ENCODE data around the gene GOLGA2. TPM values are rescaled to one million over a fixed set of nuclear protein-coding genes. Genes with fewer than 3 reads are reported as not detected.
A peak's percentile ranks its signal among the peaks of the same experiment; 100 is the strongest.

The GOLGA2 gene
- total RNA-seq, 2 donors from 2014 or later, result 88.6 to 92.2 TPM

DNA sequence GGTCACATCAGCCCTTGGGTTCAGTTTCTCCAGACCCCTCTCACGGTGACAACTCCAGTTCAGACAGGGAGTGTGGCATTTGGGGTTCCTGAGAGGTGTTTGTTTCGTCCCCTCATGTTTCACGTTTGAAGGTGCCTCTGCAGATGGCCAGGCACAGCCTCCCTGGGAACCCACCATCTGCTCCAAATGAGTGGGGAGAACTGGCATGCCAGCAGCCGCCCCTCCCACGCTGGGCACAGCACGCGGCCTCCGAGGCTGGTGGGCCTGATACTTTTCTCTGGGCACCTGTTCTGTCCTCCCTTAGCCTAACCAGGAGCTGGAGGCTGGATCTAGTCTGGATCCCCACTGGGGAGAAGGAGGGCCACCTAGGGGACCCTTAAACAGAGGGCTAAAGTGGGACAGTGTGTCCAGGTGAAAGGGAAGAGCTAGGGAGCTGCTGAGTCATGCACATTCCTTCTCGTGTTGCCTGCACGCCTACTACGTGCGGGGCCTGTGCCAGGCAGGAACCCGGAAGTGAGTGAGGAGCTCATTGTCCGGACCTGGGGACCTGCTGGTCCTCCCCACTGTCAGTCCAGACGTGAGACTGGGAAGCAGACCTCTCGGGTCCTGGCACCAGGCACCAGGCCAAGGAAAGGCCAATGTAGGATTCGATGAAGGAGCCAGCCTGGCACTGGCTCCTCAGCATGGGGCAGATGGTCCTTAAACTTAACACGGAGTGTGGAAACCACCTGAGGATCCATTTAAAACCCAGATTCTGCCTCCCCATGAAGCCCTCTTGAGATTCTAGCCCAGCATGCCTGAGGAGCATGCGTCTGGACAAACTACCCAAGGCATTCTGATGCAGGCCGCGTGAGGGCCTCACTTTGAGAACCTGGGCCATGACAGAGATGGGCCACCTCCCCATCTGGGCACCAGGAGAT is 61.0 kb downstream of the GOLGA2 start:
- TF ChIP-seq, protein P1, sequence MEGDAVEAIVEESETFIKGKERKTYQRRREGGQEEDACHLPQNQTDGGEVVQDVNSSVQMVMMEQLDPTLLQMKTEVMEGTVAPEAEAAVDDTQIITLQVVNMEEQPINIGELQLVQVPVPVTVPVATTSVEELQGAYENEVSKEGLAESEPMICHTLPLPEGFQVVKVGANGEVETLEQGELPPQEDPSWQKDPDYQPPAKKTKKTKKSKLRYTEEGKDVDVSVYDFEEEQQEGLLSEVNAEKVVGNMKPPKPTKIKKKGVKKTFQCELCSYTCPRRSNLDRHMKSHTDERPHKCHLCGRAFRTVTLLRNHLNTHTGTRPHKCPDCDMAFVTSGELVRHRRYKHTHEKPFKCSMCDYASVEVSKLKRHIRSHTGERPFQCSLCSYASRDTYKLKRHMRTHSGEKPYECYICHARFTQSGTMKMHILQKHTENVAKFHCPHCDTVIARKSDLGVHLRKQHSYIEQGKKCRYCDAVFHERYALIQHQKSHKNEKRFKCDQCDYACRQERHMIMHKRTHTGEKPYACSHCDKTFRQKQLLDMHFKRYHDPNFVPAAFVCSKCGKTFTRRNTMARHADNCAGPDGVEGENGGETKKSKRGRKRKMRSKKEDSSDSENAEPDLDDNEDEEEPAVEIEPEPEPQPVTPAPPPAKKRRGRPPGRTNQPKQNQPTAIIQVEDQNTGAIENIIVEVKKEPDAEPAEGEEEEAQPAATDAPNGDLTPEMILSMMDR (IDR thresholded peaks at IDR 0.05), result no peak
- Histone ChIP-seq H3K4me3 (no peak overlapping the region), H3K27ac (peak overlapping the region; percentile 27), H3K36me3 (no peaks in the 10 kb centered on the region), H3K27me3 (no peaks in the 10 kb centered on the region), H3K9me3 (no peaks in the 10 kb centered on the region), H3K4me1 (peaks cover 5% of the 10 kb centered on the region), H3K9ac (ENCODE audit: low read depth in 2 of 2, low read length in 2 of 2) (peak overlapping the region; percentile 4 to 40)
- DNase-seq, result no peak
- intact Hi-C loops (cut with DNase I), result no loop called here

DNA sequence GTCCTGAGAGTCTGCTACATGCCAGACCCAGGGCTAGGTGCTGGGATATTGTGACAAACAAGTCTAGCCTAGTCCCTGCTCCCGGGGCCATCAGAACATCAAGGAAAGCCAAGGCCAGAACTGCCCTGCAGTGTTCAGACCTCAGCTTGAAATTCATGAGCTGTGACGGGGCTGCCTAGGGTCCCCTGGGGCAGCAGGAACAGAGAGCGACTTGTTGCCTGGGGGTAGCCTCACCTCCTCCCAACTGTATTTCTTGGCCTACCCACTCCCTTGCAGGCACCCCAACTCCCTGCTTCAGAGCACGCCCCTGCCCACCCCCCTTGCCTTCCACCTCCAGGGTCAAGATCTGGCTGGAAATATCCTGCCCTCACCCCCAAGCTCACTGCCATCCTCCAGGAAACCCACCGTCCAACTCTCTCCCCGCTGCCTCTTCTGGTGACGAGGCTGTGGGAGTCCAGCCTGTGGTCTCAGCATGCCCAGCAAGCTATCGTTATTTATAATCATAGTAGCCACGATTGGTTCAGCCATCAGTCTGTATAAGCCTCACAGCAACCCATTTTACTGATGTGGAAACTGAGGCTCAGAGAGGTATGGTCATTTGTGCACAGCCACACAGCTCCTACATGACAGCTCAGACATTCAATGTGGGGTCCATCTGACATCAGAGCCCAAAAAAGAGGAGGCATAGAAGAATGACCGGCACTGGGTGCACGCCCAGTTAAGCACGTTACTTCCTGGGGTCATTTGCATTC is 61.9 kb downstream of the GOLGA2 start:
- H3K4me1 ChIP-seq, result peaks cover 5% of the 10 kb centered on the region
- intact Hi-C loops (cut with DNase I), result no loop called here

DNA sequence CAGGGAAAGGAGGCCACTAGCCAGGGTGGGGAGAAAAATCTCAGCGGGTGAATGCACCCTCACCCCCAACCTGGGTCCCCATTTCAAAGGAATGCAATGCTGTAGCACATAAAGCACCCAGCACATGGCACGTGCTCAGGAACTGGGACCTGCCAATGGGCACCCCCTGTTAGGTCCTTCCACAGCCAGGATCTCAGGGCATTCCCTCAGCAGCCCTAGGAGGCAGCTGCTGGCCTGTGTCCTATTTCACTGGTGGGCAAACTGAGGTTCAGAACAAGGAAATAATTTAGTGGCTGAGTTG is 63.9 kb downstream of the GOLGA2 start:
- intact Hi-C loops (cut with DNase I), result no loop called here
- Histone ChIP-seq H3K4me3 (no peak overlapping the region), H3K9me3 (no peaks in the 10 kb centered on the region), H3K9ac (ENCODE audit: low read depth in 2 of 2, low read length in 2 of 2) (no peak overlapping the region), H3K27me3 (no peaks in the 10 kb centered on the region), H3K4me1 (no peaks in the 10 kb centered on the region), H3K36me3 (no peaks in the 10 kb centered on the region), H3K27ac (no peak overlapping the region)
- no peak for DNase-seq
- TF ChIP-seq, protein P1 (IDR thresholded peaks at IDR 0.05), result no peak

More for the DNA sequence above, 61.9 kb downstream of the GOLGA2 start:
- Histone ChIP-seq H3K4me3 (no peak overlapping the region), H3K9ac (ENCODE audit: low read depth in 2 of 2, low read length in 2 of 2) (no peak overlapping the region), H3K9me3 (no peaks in the 10 kb centered on the region), H3K27ac (no peak overlapping the region), H3K36me3 (no peaks in the 10 kb centered on the region), H3K27me3 (no peaks in the 10 kb centered on the region)
- no peak for DNase-seq
- TF ChIP-seq, protein P1 (IDR thresholded peaks at IDR 0.05), result no peak

DNA sequence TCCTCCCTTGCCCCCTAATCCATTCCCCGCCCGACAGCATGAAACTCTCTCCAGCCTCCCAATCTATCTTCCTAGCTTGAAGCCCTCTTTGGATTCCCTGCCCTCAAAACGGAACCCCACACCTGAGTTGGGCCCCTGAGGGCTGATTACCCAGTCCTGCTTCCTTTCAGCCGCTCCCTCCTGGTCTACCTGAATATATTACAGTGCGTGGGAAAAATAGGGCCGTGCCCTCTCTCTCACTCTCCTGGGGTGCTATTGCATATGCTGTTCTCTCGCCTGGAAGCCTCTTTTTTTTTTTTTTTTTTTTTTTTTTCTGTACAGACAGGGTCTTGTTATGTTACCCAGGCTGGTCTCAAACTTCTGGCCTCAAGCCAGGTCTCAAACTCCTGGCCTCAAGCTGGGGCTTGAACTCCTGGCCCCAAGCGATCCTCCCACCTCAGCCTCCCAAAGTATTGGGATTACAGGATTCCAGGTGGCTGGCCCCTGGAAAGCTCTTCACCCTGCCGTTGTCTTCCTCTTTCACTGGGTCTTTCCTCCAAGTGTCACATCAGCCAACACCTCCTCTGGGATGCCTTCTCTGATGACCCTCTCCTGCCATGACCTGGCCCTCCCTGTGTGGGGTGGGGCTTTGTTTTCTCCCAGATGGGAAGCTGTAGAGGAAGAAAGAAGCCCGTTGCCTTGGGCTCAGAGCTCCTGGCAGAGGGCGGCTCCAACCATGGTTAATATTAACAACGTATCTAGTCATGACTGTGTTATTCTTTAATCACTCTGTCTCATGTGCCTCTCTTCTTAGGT is 64.4 kb downstream of the GOLGA2 start:
- TF ChIP-seq, protein P1 (IDR thresholded peaks at IDR 0.05), result no peak
- Histone ChIP-seq H3K9me3 (no peaks in the 10 kb centered on the region), H3K4me3 (no peak overlapping the region), H3K36me3 (no peaks in the 10 kb centered on the region), H3K27ac (no peak overlapping the region), H3K4me1 (no peaks in the 10 kb centered on the region), H3K27me3 (no peaks in the 10 kb centered on the region), H3K9ac (ENCODE audit: low read depth in 2 of 2, low read length in 2 of 2) (no peak overlapping the region)
- peak; percentile 41 for DNase-seq
- intact Hi-C loops (cut with DNase I), result no loop called here

DNA sequence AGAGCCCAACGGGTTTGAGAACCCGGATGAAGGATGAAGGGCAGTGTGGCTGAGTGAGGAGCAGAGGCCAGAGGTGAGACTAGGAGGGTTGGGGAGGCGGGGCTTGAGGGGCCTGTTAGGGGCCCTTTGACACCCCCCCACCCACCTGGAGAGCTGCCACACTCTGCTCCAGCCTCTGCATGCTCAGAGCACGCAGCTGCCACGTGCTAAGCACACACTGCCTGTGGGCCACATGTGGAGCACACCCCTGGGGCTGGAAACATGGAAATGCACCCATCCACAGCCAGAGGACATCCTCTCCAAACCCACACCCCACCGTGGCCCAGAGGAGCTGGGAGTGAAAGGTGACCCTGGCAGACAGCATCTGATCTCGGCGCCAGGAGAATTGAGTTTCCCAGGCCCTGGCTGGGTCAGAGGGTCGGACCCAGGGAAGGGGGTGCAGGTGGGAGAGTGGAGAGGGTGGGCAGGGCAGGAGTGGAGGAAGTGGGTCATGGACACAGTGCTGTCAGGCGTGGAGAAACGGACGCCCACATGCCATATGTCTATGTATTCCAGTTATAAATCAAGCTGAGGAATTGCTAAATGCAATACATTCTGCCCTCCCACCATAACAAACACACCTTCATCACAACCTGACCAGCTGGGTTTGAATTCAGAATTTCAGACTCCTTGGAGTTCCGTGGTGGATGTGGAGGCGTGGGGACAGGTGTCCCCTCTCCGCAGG is 66.7 kb downstream of the GOLGA2 start:
- Histone ChIP-seq H3K36me3 (no peaks in the 10 kb centered on the region), H3K27ac (no peak overlapping the region), H3K4me1 (peaks cover 3% of the 10 kb centered on the region), H3K9me3 (no peaks in the 10 kb centered on the region), H3K4me3 (no peak overlapping the region), H3K27me3 (peaks cover 4% of the 10 kb centered on the region), H3K9ac (ENCODE audit: low read depth in 2 of 2, low read length in 2 of 2) (no peak overlapping the region)
- TF ChIP-seq, protein P1 (IDR thresholded peaks at IDR 0.05), result no peak
- intact Hi-C loops (cut with DNase I), result no loop called here
- DNase-seq, result no peak
